A549 treated with DMSO at 1 μM for 4 hours (cell line): ENCODE data around the gene RGL1. TPM values are rescaled to one million over a fixed set of nuclear protein-coding genes. Genes with fewer than 3 reads are reported as not detected.

Experiments
- total RNA-seq: library from RNA; stranded (reverse); fragments of 200-300 nt; extraction: Qiagen RNA extraction; gene quantifications from 5 replicates; pipeline ENCODE4 v1.2.3, GENCODE V29; 2022; ENCODE audit warnings: low read depth

The RGL1 gene
- 0.91 to 1.1 TPM (median 0.95 TPM) in 5 replicates for total RNA-seq

GRCh38 chr1:183804916-183805841 is at the start of gene RGL1:
RGL1 (plus strand) TSS chr1:183805120; CDS start chr1:183805298, 178 bp downstream.

Other genes starting within 250 kb of the RGL1 start
- gene NCF2, start 214.7 kb upstream of the RGL1 start, total RNA-seq, result 2.3 to 5.0 TPM (median 3.5 TPM) in 5 replicates
- gene ARPC5, start 169.3 kb upstream of the RGL1 start, total RNA-seq, result 143 to 197 TPM (median 175 TPM) in 5 replicates
- gene APOBEC4, start 151.8 kb upstream of the RGL1 start, total RNA-seq, result not detected in 5 replicates
- gene COLGALT2, start 232.6 kb downstream of the RGL1 start, total RNA-seq, result 0.14 to 0.25 TPM (median 0.19 TPM) in 5 replicates
- gene TSEN15, start 246.6 kb downstream of the RGL1 start, total RNA-seq, result 29.3 to 33.1 TPM (median 31.1 TPM) in 5 replicates